H1 (cell line): ENCODE data around the gene AFTPH.

Experiments
- CTCF ChIP-seq, 3 experiments: IDR thresholded peaks; 1 replicate in 2 of 3; 2 replicates in 1 of 3; pipeline versions ENCODE4 v1.5.1 to v1.6.1; 2011; ENCODE audit warnings: low read length in 3 of 3, mild to moderate bottlenecking in 3 of 3, inconsistent platforms in 2 of 3, low read depth in 1 of 3, moderate library complexity in 1 of 3; ENCODE audit not compliant: insufficient read depth in 1 of 3; ENCODE audit errors: control extremely low read depth in 1 of 3
- HDAC2 ChIP-seq, 2 experiments: fragments of 300-600 bp in 1 of 2; sonication (generic) in 1 of 2; IDR thresholded peaks; 2 replicates each; pipeline ENCODE4 v1.6.1; 2011 to 2012; ENCODE audit warnings: low read depth in 2 of 2, low read length in 2 of 2, mild to moderate bottlenecking in 2 of 2, moderate library complexity in 2 of 2, borderline replicate concordance in 1 of 2, inconsistent platforms in 1 of 2
- NANOG ChIP-seq: IDR thresholded peaks from 2 replicates; pipeline ENCODE4 v1.6.1; 2011; ENCODE audit warnings: low read length, low read depth, mild to moderate bottlenecking, inconsistent platforms; ENCODE audit not compliant: insufficient read depth, poor library complexity, severe bottlenecking
- NRF1 ChIP-seq: IDR thresholded peaks from 2 replicates; pipeline ENCODE4 v1.6.1; 2011; ENCODE audit warnings: mild to moderate bottlenecking, low read depth, low read length, improper control_type of control experiment
- TEAD4 ChIP-seq: IDR thresholded peaks from 2 replicates; pipeline ENCODE4 v1.6.1; 2012; ENCODE audit warnings: low read depth, low read length, inconsistent platforms, mixed read lengths
- YY1 ChIP-seq: IDR thresholded peaks from 2 replicates; pipeline ENCODE4 v1.6.1; 2011; ENCODE audit warnings: low read depth, mild to moderate bottlenecking, low read length
- TF ChIP-seq, protein P1 (sequence below): IDR thresholded peaks from 2 replicates; pipeline ENCODE4 v1.6.1; 2012; ENCODE audit warnings: low read length, inconsistent platforms

DNA sequence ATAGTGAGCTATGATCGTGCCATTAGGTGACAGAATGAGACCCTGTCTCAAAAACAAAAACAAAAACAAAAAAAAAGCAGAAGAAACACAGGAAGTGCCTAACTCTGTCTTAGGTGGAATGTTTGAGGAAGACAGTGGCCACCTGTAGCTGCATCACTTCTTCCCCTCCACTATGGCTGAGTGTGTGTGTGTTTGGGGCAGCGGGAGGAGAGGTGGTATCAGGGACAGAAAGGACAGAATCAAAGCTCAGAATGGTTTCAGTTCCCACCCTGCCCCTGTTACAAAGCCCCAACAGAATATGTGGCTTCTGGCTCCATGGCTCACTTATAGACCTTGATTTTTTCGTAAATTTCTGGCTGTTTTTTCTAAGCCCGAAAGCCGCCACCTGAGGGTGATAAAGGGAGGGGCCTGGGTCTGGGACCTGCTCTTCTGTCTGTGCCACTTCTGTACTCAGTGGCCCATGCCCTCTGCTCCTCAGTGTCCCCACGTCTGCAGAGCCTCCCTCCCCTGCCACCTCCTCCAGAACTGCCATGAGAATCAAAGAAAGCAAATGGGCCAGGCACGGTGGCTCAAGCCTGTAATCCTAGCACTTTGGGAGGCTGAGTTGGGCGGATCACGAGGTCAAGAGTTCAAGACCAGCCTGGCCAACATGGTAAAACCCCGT is 102.2 kb downstream of the AFTPH start:
- TF ChIP-seq CTCF (IDR thresholded peaks at IDR 0.05; ENCODE audit: control extremely low read depth in 1 of 3, insufficient read depth in 1 of 3, low read depth in 1 of 3, low read length in 3 of 3) = no peak
- TF ChIP-seq, protein P1, sequence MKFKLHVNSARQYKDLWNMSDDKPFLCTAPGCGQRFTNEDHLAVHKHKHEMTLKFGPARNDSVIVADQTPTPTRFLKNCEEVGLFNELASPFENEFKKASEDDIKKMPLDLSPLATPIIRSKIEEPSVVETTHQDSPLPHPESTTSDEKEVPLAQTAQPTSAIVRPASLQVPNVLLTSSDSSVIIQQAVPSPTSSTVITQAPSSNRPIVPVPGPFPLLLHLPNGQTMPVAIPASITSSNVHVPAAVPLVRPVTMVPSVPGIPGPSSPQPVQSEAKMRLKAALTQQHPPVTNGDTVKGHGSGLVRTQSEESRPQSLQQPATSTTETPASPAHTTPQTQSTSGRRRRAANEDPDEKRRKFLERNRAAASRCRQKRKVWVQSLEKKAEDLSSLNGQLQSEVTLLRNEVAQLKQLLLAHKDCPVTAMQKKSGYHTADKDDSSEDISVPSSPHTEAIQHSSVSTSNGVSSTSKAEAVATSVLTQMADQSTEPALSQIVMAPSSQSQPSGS = no peak
- no peak for TF ChIP-seq YY1
- TF ChIP-seq NRF1 = no peak
- TF ChIP-seq HDAC2 (IDR thresholded peaks at IDR 0.05; ENCODE audit: borderline replicate concordance in 1 of 2, low read depth in 2 of 2, low read length in 2 of 2) = no peak
- TF ChIP-seq TEAD4 = no peak
- TF ChIP-seq NANOG = no peak
